Mammary epithelial cell (primary cell): ENCODE data around the gene CBX6.

Experiments used
- CTCF ChIP-seq, 2 donors: IDR thresholded peaks in 1 of 2; conservative IDR thresholded peaks in 1 of 2; 2 replicates each; pipeline ENCODE4 v1.5.1; 2011 to 2012; ENCODE audit warnings: inconsistent platforms in 2 of 2, low read length in 2 of 2, mild to moderate bottlenecking in 2 of 2, control low read depth in 1 of 2, low read depth in 1 of 2; ENCODE audit not compliant: insufficient read depth in 1 of 2; ENCODE audit errors: extremely low read depth in 1 of 2
- EZH2 ChIP-seq: IDR thresholded peaks from 2 replicates; pipeline ENCODE4 v1.6.1; 2012; ENCODE audit warnings: low read length, inconsistent platforms, borderline replicate concordance

DNA sequence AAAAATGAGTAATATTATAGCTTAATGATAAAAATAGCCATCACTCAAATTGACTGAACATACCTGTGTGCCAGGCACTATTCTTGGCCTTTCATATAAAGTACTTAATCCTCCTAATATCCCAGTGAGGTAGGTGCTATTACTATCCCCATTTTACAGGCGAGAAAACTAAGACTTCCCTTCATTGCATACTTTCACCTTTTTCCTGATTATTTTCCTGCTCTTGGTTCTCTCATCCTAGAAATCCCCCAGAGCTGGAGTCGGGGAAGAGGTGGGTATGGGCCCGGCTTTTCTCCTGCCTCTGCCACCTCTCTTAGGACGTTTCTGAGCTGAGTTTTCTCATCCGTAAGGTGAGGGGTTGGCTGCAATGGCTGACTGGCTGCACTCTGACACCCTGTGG is 30.4 kb downstream of the CBX6 start:
- TF ChIP-seq CTCF (conservative IDR thresholded peaks at IDR 0.05 in 1 of 2, IDR thresholded peaks at IDR 0.05 in 1 of 2; ENCODE audit: extremely low read depth in 1 of 2, insufficient read depth in 1 of 2, low read depth in 1 of 2, low read length in 2 of 2) (no peak), EZH2 (no peak)
